SIG-M5 treated with dmso at 0.1 percent for 504 hours (cell line): ENCODE data around the gene HNRNPL.
"Not testable (repeated sequence)": the region's sequence is repeated elsewhere in the genome, so short reads cannot be mapped to it uniquely, and the experiment has no call there.

Experiments used
- DNase-seq: peaks from one replicate; lab custom pipeline; 2025; ENCODE audit not compliant: unreplicated experiment; lab: John Stamatoyannopoulos, UW

Gene HNRNPL

DNA sequence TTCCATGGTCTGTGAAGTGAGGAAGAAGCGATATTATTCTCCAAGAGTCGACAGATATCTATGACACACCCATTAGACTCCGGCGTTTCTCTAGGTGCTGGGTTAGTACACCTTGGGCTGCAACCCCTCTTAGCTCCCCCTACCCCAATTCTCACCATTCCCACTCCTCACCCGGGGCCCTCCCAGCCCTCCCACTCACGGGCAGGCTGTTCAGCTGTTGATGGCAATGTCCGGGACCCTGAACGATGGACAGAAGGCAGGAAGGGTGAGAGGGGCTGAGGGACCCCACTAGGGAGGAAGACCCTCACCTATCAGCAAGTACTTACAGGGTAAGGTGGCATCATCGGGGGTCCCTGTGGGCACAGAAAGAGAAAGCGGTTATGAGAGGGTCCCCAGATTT, 46.2 kb downstream of the HNRNPL start:
- no peak for DNase-seq

DNA sequence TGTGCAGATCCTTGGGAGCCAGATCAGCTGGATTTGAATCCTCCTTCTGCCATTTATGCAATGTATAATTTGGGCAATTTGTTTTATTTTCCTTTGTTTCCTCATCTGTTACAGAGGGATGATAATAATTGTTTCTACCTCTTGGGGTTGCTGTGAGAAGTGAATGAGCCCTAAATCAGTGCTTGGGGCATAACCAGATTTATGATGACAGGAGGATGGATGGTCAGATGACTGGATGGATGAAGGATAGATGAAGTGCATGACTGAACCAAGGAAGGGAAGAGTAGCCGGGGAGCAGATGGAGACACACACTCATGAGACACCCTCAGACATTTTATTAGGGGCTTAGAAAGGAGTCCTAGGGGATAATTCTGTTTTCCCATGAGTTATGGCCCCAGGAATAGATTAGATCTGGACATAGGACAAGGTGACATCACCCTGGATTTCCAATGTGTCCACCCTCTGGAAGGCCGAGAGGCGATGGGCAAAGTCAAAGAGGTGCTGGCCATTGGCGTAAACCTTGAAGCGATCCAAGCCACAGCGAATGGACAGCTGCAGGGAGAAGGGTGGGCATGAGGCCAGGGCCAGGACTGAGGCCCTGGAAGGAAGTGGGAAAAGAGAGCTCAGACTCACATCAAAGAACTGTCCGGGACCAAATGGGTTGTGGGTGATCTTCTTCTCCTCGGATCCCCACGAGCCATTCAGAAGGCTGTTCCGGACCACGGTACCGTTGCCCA, 48.3 kb downstream of the HNRNPL start:
- no peak for DNase-seq

DNA sequence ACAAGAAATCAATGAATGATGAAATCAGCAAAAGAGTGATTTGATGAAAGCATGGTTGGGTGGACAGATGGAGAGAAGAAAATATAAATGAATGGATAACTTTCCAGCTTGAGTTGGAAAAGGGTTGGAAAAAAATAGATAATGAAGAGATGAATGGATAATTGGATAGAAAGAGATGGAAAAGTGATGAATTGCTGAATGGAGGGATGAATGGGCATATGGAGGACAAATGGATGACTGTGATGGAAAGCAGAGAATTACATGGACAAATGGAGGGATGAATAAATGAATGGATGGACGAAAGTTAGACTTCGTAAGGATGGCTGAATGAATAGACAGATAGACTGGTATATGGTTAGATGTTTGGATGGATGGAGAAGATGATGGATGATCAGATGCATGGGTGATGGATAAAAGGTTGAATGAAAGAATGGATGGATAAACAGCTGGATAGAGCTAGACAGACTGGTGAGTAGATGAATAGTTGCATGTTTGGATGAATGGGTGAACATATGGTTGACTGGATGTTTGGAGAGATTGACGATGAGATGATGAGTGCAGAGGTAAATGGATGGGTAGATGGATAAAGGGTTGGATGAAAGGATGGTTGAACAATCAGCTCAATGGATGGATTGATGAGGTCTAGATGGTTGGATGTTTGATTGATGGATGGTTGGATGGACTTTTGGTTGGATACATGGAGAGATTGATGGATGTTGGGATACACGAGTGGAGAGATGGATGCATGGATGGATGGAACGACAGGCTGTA, 49.0 kb downstream of the HNRNPL start:
- DNase-seq, result no peak

DNA sequence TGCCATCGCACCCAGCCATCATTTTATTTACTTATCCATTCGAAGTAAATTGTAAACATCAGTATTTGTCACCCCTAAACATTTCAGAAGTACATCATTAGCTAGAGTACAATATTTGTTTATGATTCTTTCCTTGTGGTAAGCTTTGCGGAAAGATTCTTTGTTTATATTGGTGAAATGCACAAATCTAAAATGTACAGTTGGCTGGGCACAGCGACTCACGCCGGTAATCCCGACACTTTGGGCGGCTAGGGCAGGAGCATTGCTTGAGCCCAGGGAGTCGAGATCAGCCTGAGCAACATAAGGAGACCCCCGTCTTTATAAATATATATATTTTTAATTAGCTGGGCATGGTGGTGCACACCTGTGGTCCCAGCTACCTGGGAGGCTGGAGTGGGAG, 50.7 kb downstream of the HNRNPL start:
- DNase-seq, result no peak

DNA sequence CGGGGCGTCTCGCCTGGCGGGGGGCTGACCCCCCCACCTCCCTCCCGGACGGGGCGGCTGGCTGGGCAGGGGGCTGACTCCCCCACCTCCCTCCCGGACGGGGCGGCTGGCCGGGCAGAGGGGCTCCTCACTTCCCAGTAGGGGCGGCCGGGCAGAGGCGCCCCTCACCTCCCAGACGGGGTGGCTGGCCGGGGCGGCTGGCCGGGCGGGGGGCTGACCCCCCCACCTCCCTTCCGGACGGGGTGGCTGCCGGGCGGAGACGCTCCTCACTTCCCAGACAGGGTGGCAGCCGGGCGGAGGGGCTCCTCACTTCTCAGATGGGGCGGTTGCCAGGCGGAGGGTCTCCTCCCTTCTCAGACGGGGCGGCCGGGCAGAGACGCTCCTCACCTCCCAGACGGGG, 52.0 kb downstream of the HNRNPL start:
- DNase-seq, result not testable (repeated sequence)

DNA sequence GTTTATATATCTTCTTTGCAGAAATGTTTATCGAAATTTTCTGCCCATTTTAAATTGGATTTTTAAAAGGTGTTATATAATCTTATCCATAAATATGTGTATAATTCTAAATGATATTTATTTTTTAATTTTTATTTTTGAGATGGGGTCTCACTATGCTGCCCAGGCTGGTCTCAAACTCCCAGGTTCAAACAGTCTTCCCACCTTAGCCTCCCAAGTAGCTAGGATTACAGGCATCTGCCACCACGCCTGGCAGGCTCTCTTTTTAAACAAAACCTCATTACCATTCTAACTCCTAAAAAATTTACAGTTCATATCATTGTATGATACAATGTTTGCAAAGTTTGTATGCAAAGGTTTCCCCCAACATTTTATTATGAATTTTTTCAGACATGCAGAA, 53.6 kb downstream of the HNRNPL start:
- DNase-seq, result no peak

DNA sequence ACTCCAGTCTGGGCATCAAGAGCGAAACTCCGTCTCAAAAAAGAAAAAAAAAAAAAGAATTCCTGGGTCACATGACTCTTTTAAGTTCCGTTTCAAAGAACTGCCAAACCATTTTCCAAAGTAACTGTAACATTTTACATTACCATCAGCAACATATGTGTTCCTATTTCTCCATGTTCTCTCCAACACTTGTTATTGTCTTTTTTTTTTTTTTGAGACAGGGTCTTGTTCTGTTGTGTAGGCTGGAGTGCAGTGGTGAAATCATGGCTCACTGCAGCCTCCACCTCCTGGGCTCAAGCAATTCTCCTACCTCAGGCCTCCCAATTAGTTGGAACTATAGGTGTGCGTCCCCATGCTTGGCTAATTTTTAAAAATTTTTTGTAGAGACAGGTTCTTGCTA, 54.2 kb downstream of the HNRNPL start:
- no peak for DNase-seq

DNA sequence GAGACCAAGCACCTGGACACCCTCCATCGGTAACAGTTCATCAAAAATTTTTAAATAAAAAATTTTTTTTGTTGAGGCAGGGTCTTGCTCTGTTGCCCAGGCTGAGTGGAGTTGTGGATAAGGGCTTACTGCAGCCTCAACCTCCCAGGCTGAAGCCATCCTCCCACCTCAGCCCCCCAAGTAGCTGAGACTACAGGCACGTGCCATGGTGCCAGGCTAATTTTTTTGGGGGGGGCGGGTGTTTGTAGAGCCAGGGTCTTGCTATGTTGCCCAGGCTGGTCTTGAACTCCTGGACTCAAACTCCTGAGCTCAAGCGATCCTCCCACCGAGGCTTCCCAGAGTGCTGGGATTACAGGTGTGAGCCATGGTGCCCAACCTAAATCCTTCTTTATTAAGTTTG, 56.1 kb downstream of the HNRNPL start:
- no peak for DNase-seq

DNA sequence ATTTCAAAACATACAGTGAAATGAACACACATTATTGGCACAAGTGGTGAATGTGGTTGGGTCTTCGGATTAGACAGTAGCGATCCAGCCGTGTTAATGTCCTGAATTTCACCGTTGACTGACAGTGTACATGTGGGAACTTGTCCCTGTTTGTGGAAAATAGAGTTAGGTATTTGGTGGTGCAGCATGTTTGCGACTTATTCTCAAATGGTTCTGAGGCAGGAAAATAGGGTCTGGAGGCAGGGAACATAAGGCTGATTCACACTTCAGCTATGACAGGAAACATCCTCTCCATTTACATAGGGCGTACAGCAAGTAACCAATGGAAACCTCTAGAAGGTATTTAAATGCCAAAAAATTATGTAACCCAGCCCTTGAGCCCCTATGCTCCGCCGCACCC, 56.6 kb downstream of the HNRNPL start:
- DNase-seq, result no peak

DNA sequence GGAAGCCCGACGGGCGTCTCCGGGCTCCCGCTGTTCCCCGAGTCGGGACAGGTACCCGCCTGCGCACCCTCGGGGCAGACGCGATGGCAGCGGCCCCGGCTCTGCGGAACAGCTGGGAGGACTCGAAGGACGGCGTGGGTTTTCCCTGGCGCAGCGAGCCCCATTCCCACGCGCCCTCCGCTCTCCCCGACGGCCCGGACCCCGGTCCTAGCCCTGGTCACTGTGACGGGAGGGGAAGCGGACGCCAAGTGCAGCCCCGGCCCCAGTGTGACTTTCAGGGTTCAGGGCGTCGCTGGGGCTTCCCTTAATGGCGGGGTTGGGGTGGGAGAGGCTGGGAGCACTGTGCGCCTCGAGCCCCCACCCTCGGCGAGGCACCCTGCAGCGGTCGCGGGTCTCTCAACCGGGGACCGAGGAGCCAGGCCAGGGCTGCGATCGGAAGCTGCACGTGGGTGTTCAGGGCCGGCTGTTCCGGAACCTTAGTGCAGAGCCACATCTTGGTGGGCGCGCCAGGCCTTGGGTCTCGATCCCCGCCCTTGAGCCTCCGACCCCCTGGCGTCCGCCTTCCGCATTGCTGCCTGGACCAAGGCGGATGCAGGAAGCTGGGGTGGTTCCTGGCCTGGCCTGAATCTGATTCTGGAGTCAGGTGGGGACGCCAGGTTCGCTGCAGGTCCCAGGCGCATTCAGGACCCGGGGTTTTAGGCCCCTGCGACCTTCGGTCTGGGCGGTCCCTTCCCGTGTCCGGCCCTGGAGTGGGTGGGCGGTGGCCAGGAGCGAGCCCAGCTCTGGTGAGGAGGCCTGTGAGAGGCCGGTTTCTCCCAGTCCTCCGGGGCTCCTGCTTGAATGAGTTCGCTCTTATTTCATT, 57.3 kb downstream of the HNRNPL start:
- no peak for DNase-seq

DNA sequence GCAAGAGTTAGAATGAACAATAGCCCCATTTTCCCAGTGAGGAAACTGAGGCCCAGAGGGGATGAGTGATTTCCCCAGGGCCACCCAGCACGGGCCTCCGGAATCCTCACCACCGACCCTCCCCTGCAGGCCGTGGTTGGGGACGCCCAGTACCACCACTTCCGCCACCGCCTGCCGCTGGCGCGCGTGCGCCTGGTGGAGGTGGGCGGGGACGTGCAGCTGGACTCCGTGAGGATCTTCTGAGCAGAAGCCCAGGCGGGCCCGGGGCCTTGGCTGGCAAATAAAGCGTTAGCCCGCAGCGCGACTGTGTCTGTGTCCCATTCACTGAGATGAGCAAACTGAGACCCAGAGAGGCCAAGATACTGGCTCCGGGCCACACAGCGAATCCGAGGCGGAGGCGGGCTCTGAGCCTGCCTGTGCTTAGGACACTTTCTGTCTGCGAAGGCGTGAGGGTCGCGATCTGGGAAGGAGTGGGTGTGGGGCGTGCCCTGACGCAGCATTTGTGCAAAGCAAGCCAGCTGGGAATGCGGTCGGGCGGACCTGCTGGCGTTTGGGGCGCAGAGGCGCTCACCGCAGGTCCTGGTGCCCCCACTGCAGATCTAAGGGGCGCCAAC, 58.2 kb downstream of the HNRNPL start:
- DNase-seq, result not testable (repeated sequence)

DNA sequence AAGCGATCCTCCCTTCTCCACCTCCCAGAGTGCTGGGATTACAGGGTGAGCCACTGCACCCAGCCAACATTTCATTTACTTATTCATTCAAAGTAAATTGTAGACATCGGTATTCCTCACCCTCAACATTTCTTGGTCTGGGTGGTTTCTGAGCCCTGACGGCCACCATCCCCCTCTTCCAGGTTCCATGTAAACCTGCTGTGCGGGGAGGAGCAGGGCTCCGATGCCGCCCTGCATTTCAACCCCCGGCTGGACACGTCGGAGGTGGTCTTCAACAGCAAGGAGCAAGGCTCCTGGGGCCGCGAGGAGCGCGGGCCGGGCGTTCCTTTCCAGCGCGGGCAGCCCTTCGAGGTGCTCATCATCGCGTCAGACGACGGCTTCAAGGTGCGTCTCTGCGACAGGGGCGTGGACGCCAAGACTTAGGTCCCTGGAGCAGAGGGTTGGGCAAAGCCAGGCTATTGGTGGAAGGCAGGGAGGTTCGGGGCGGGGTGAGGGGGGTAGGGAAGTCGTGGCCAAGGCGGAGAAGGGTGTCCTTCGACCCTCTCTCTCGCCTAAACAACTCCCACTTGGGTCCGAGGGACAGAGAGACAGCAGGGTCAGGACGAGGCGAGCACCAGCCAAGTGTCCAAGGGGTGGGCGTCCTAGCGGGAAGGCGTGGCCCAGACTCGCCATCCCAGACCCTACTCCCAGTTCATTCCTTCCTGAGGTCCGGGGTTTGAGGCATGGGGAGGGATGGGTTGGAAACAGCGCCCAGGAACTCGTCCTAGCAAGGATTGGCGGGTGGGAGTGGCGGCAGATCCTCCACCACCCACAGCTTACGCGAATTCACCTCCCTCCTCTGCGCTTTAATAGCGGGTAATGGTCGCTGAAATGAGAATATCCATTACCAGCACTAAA, 59.0 kb downstream of the HNRNPL start:
- DNase-seq, result not testable (repeated sequence)

DNA sequence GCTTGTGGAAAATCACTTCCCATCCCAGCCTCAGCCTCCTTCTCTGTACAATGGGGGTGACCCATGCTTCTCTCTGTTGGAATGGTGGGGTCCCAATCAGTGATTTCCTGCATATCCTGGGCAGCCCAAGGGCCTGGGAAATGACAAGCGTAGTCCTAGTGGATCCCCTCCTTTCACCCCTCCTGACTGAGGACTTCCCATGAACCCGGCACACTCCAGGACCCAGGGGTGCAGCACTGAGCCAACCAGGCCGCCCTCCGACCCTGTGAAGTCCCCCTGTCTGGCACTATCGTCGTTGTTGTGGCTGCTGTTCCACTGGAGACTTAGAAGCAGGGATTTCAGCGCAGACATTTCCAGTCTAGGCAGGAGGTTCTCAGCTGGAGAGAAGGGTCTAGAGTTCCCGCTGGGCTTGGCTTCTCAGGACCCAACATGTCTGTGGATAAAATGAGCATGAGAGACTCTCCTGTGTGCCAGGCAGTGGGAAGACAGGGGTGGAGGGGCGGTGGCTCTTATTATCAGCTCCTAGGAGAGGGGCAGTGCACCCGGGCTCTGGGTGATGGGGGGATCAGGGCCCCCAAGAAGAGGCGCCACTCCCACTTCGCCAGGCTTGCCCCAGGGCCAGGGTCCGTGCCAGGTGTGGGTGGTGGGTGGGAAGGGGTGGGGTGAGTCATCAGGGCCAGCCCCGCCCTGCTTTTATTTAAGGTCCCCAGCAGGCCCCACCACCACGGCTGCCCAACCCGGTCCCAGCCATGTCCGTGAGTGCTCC, 61.1 kb downstream of the HNRNPL start, which contains the start of gene LGALS7B:
Gene LGALS7B (plus strand): TSS at position 723 of the 766 bp plus-strand sequence. CDS start 27 bp downstream, at position 750.
- no peak for DNase-seq

DNA sequence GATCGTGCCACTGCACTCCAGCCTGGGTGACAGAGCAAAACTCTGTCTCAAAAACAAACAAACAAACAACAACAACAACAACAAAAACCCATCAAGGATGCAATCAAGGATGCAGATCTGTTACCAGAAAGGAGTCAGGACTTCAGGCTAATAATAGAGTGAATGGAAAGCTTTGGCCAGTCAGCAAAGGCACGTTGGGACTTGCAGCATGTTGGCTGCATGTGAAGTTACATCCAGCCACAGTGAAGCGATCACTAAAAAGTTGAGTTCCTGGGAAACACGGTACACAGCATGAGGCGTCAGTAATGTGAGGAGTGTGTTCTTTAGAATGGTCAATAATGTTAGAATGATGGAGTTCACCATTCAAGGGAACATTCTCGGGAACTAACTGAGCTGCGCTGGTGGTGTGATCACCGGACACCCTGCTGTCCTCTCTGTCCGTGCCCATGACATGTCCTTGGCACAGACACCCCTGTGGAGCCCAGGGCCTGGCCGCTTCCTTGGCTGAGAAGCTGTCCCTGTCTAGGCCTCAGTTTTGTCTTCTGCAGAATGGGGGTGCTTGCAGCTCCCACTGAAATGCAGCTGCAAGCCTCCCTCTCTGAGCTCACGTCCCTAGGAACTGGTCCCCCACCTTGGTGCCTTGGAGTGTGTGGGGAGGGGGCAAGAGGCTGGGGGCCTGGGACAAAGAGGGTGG, 63.1 kb downstream of the HNRNPL start:
- no peak for DNase-seq
